Stomach (tissue), 9 donors: ENCODE measurements around the gene HTT. TPM values are rescaled to one million over a fixed set of nuclear protein-coding genes. Genes with fewer than 3 reads are reported as not detected.

Source experiments
- DNase-seq, 2 donors: peaks; one replicate each; pipeline versions ENCODE4 v3.0.0 to v3.0.0-alpha.2; 2013 to 2019
- H3K27ac ChIP-seq, 5 donors: fragments of 200-600 bp in 4 of 5; sonication (generic) in 4 of 5; one replicate each; pipeline ENCODE4 v1.5.1; 2013 to 2019; ENCODE audit warnings: mild to moderate bottlenecking in 1 of 5, moderate library complexity in 1 of 5
- H3K27me3 ChIP-seq, 3 donors: fragments of 200-600 bp; sonication (generic); one replicate each; pipeline ENCODE4 v1.5.1; 2017 to 2019; ENCODE audit warnings: mixed run types in 1 of 3
- H3K36me3 ChIP-seq, 4 donors: fragments of 200-600 bp; sonication (generic); 1 replicate in 3 of 4; 2 replicates in 1 of 4; pipeline ENCODE4 v1.5.1; 2016 to 2019
- H3K4me1 ChIP-seq, 4 donors: fragments of 200-600 bp; sonication (generic); one replicate each; pipeline ENCODE4 v1.5.1; 2016 to 2019
- H3K4me3 ChIP-seq, 4 donors: fragments of 200-600 bp; sonication (generic) in 3 of 4; one replicate each; pipeline ENCODE4 v1.5.1; 2016 to 2019; ENCODE audit warnings: mild to moderate bottlenecking in 1 of 4
- H3K9me3 ChIP-seq, 4 donors: fragments of 200-600 bp; sonication (generic); one replicate each; pipeline ENCODE4 v1.5.1; 2016 to 2019
- CTCF ChIP-seq, 7 experiments: fragments of 450-650 bp in 4 of 7; fragments of 200-600 bp in 3 of 7; sonication (generic) in 3 of 7; IDR thresholded peaks; one replicate each; pipeline ENCODE4 v1.5.1; 2016 to 2019; ENCODE audit warnings: antibody characterized with exemption in 7 of 7, control low read depth in 2 of 7, mild to moderate bottlenecking in 1 of 7
- EP300 ChIP-seq: sonication (generic); formaldehyde crosslinking; IDR thresholded peaks from one replicate; pipeline ENCODE4 v1.6.1; 2017; ENCODE audit warnings: antibody characterized with exemption
- POLR2A ChIP-seq, 4 donors: fragments of 450-650 bp; IDR thresholded peaks; one replicate each; pipeline ENCODE4 v1.6.1; 2016; ENCODE audit warnings: antibody characterized with exemption in 4 of 4, control low read depth in 2 of 4, mild to moderate bottlenecking in 1 of 4, moderate library complexity in 1 of 4
- POLR2AphosphoS5 ChIP-seq, 3 donors: sonication (generic); formaldehyde crosslinking; IDR thresholded peaks; one replicate each; pipeline ENCODE4 v1.6.1; 2016; ENCODE audit warnings: antibody characterized with exemption in 3 of 3
- WGBS, 5 donors: extraction: QIAGEN DNeasy Blood & Tissue Kit in 3 of 5; methylation state at CpG; one replicate each; pipeline versions ENCODE4 v1.1.5 to v1.1.7; 2013 to 2018; 5-methylcytosine and 5-hydroxymethylcytosine counted together
- intact Hi-C: fragments of 100-400 bp; cut with DNase I; formaldehyde crosslinking; loops from one replicate; pipeline ENCODE4 v1.15.1; 2023; ENCODE audit warnings: low total_unique reads
- polyA plus RNA-seq, 3 donors: library from polyadenylated mRNA; stranded (reverse); fragments of 200-250 nt; gene quantifications; one replicate each; pipeline ENCODE4 v1.2.3, GENCODE V29; 2013
- total RNA-seq, 5 donors: library from RNA; depleted of rRNA; stranded (reverse); fragments of >200 nt; gene quantifications; one replicate each; pipeline versions ENCODE4 v1.1.0 to v1.2.3, GENCODE V29; 2014 to 2016
- donor health status: healthy with polysubstance abuse.
- donor health status: Bipolar disorder and iron deficiency.
- donor health status: healthy.

The HTT gene
- total and polyA plus RNA-seq, 8 donors = 3.4 to 95.7 (median 41.6) TPM

GRCh38 chr4:3098346-3098745, 23.9 kb downstream of the HTT start:
- no peaks in the 10 kb centered on the region for H3K4me1 ChIP-seq
- TF ChIP-seq POLR2A (IDR thresholded peaks at IDR 0.05) (no peak), POLR2AphosphoS5 (IDR thresholded peaks at IDR 0.05) (no peak), EP300 (no peak)
- H3K4me3 ChIP-seq = no peak overlapping the region
- H3K27me3 ChIP-seq = no peaks in the 10 kb centered on the region
- DNase-seq = no peak
- peak overlapping the region in 1 of 5 donors; percentile 8 for H3K27ac ChIP-seq
- intact Hi-C loops = no loop called here
- peaks cover 8 to 70% (median 61%) of the 10 kb centered on the region in 4 donors for H3K36me3 ChIP-seq
- WGBS, 5 donors = 60 to 74% (median 68%) methylated on average over 2 of the region's 2 CpGs
- H3K9me3 ChIP-seq = no peaks in the 10 kb centered on the region

GRCh38 chr4:3106339-3107186, 32.1 kb downstream of the HTT start:
- 1 to 4% (median 1%) methylated on average over 7 of the region's 7 CpGs for WGBS, 5 donors
- intact Hi-C loops = no loop called here

GRCh38 chr4:3107271-3107670, 32.8 kb downstream of the HTT start:
- Histone ChIP-seq H3K9me3 (no peaks in the 10 kb centered on the region), H3K4me3 (no peak overlapping the region), H3K27ac (peak overlapping the region in 4 of 5 donors; percentile 61 to 77 (median 75)), H3K4me1 (peaks cover 14 to 60% (median 46%) of the 10 kb centered on the region in 4 donors), H3K36me3 (peaks cover 15 to 80% (median 78%) of the 10 kb centered on the region in 4 donors), H3K27me3 (no peaks in the 10 kb centered on the region)
- TF ChIP-seq EP300 (no peak), CTCF (IDR thresholded peaks at IDR 0.05) (no peak), POLR2AphosphoS5 (IDR thresholded peaks at IDR 0.05) (no peak), POLR2A (IDR thresholded peaks at IDR 0.05) (no peak)
- intact Hi-C loops = no loop called here
- no peak for DNase-seq
- 82 to 94% (median 89%) methylated on average over 5 of the region's 5 CpGs for WGBS, 5 donors

More at GRCh38 chr4:3106339-3107186, 32.1 kb downstream of the HTT start:
- no peaks in the 10 kb centered on the region for H3K9me3 ChIP-seq
- H3K4me1 ChIP-seq = peaks cover 14 to 53% (median 39%) of the 10 kb centered on the region in 4 donors
- peak overlapping the region in 4 of 5 donors; percentile 61 to 77 (median 75) for H3K27ac ChIP-seq
- H3K36me3 ChIP-seq = peaks cover 15 to 82% (median 82%) of the 10 kb centered on the region in 4 donors
- DNase-seq = peak; percentile 90 to 94
- TF ChIP-seq POLR2AphosphoS5 (IDR thresholded peaks at IDR 0.05) (peak; percentile 47 to 92 (median 55)), CTCF (IDR thresholded peaks at IDR 0.05) (peak in 5 of 7 experiments; percentile 89 to 97 (median 96)), POLR2A (IDR thresholded peaks at IDR 0.05) (no peak)
- no peak overlapping the region for H3K4me3 ChIP-seq
- H3K27me3 ChIP-seq = no peaks in the 10 kb centered on the region

- DNase-seq = no peak
- Histone ChIP-seq H3K9me3 (no peaks in the 10 kb centered on the region), H3K27ac (peak overlapping the region in 4 of 5 donors; percentile 61 to 77 (median 75)), H3K4me1 (peaks cover 14 to 64% (median 50%) of the 10 kb centered on the region in 4 donors), H3K4me3 (no peak overlapping the region), H3K27me3 (no peaks in the 10 kb centered on the region), H3K36me3 (peaks cover 15 to 78% (median 75%) of the 10 kb centered on the region in 4 donors)
- intact Hi-C loops = no loop called here
- 64 to 84% (median 77%) methylated on average over 4 to 6 of the region's 6 CpGs for WGBS, 5 donors
- TF ChIP-seq CTCF (IDR thresholded peaks at IDR 0.05) (no peak), POLR2A (IDR thresholded peaks at IDR 0.05) (no peak), POLR2AphosphoS5 (IDR thresholded peaks at IDR 0.05) (no peak), EP300 (no peak)
These were observed 33.2 kb downstream of the HTT start for GRCh38 chr4:3107691-3108121.
